Measurements from ENCODE around the gene NAV1. TPM values are rescaled to one million over a fixed set of nuclear protein-coding genes. Genes with fewer than 3 reads are reported as not detected.
"Not testable (repeated sequence)": the region's sequence is repeated elsewhere in the genome, so short reads cannot be mapped to it uniquely, and the experiment has no call there.

NAV1 gene
- total RNA-seq, 5 donors from 2014 or later (not counting 1 experiment from before 2014, with no cell fraction given) = 2.8 to 6.9 (median 4.7) TPM

GRCh38 chr1:201576914-201577313, 38.0 kb downstream of the NAV1 start:
- DNase-seq = no peak
- Mint-ChIP-seq H3K36me3 (peaks cover 3% of the 10 kb centered on the region), H3K27me3 (peaks cover 0 to 8% of the 10 kb centered on the region in 2 donors), H3K4me1 (peaks cover 9 to 11% (median 10%) of the 10 kb centered on the region in 3 donors), H3K27ac (no peak overlapping the region), H3K9me3 (peaks cover 0 to 9% (median 4%) of the 10 kb centered on the region in 3 donors), H3K4me3 (no peak overlapping the region)
- H3K36me3 ChIP-seq (ENCODE audit: control insufficient read depth in 2 of 2, extremely low read depth in 1 of 2, insufficient read depth in 1 of 2, low read length in 1 of 2) = no peaks in the 10 kb centered on the region
- peaks cover 0 to 7% of the 10 kb centered on the region in 2 experiments for H3K27me3 ChIP-seq (replicated peaks in 1 of 2; ENCODE audit: control insufficient read depth in 2 of 2, extremely low read depth in 1 of 2, insufficient read depth in 2 of 2, low read length in 1 of 2)
- H3K4me1 ChIP-seq (ENCODE audit: control insufficient read depth in 1 of 2, extremely low read depth in 1 of 2, insufficient read depth in 2 of 2, low read length in 2 of 2) = peaks cover 0 to 4% of the 10 kb centered on the region in 2 experiments
- POLR2A ChIA-PET = no interaction called here
- ATAC-seq (replicated peaks in 1 of 4) = no peak
- CTCF ChIA-PET = no interaction called here
- no peak overlapping the region for H3K4me3 ChIP-seq (ENCODE audit: control insufficient read depth in 1 of 2, extremely low read depth in 1 of 2, low read length in 1 of 2)
- no peak overlapping the region for H3K27ac ChIP-seq (ENCODE audit: low read length)
- no peaks in the 10 kb centered on the region for H3K9me3 ChIP-seq

GRCh38 chr1:201578008-201578888, 39.3 kb downstream of the NAV1 start:
- H3K4me3 ChIP-seq (ENCODE audit: control insufficient read depth in 1 of 2, extremely low read depth in 1 of 2, low read length in 1 of 2) = no peak overlapping the region
- POLR2A ChIA-PET = no interaction called here
- no peaks in the 10 kb centered on the region for H3K36me3 ChIP-seq (ENCODE audit: control insufficient read depth in 2 of 2, extremely low read depth in 1 of 2, insufficient read depth in 1 of 2, low read length in 1 of 2)
- no peak overlapping the region for H3K27ac ChIP-seq (ENCODE audit: low read length)
- Mint-ChIP-seq H3K27ac (no peak overlapping the region), H3K4me1 (peaks cover 3 to 6% (median 4%) of the 10 kb centered on the region in 3 donors), H3K27me3 (peaks cover 0 to 14% of the 10 kb centered on the region in 2 donors), H3K4me3 (no peak overlapping the region), H3K36me3 (peaks cover 3% of the 10 kb centered on the region), H3K9me3 (peaks cover 0 to 9% (median 4%) of the 10 kb centered on the region in 3 donors)
- H3K27me3 ChIP-seq (replicated peaks in 1 of 2; ENCODE audit: control insufficient read depth in 2 of 2, extremely low read depth in 1 of 2, insufficient read depth in 2 of 2, low read length in 1 of 2) = peaks cover 0 to 16% of the 10 kb centered on the region in 2 experiments
- no peak for ATAC-seq (replicated peaks in 1 of 4)
- H3K9me3 ChIP-seq = no peaks in the 10 kb centered on the region
- WGBS (ENCODE audit: insufficient coverage) = 83% methylated on average over 1 of the region's 5 CpGs
- no peak for DNase-seq
- CTCF ChIA-PET = no interaction called here
- peaks cover 0 to 4% of the 10 kb centered on the region in 2 experiments for H3K4me1 ChIP-seq (ENCODE audit: control insufficient read depth in 1 of 2, extremely low read depth in 1 of 2, insufficient read depth in 2 of 2, low read length in 2 of 2)

DNA sequence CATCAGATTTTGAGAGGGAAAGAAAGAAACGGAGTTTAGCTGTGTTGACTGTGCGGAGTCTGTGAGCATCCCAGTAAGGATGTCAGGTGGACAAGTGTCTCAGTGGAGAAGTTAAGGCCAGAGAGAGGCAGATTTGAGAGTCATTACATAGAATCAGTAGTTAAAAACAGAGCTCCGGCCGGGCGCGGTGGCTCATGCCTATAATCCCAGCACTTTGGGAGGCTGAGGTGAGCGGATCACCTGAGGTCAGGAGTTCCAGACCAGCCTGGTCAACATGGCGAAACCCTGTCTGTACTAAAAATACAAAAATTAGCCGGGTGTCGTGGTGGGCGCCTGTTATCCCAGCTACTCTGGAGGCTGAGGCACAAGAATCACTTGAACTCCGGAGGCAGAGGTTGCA, 42.4 kb downstream of the NAV1 start:
- DNase-seq; H3K4me3 ChIP-seq (ENCODE audit: control insufficient read depth in 1 of 2, extremely low read depth in 1 of 2, low read length in 1 of 2); H3K4me3 Mint-ChIP-seq; CTCF ChIA-PET; ATAC-seq (replicated peaks in 1 of 4); H3K4me1 ChIP-seq (ENCODE audit: control insufficient read depth in 1 of 2, extremely low read depth in 1 of 2, insufficient read depth in 2 of 2, low read length in 2 of 2); H3K27ac ChIP-seq (ENCODE audit: low read length); H3K27ac Mint-ChIP-seq; H3K9me3 ChIP-seq; H3K36me3 Mint-ChIP-seq; H3K4me1 Mint-ChIP-seq; H3K9me3 Mint-ChIP-seq; H3K36me3 ChIP-seq (ENCODE audit: control insufficient read depth in 2 of 2, extremely low read depth in 1 of 2, insufficient read depth in 1 of 2, low read length in 1 of 2): not testable (repeated sequence)
- POLR2A ChIA-PET = interaction anchor here in 1 of 2 donors (0.5 kb wide), 1 partner anchor 55 kb away, joined by 4 read pairs; no protein-coding TSS in a partner anchor
- H3K27me3 Mint-ChIP-seq = peaks cover 1 to 14% of the 10 kb centered on the region in 2 donors
- H3K27me3 ChIP-seq (replicated peaks in 1 of 2; ENCODE audit: control insufficient read depth in 2 of 2, extremely low read depth in 1 of 2, insufficient read depth in 2 of 2, low read length in 1 of 2) = peaks cover 0 to 20% of the 10 kb centered on the region in 2 experiments
- WGBS (ENCODE audit: insufficient coverage) = 88% methylated on average over 12 of the region's 12 CpGs

DNA sequence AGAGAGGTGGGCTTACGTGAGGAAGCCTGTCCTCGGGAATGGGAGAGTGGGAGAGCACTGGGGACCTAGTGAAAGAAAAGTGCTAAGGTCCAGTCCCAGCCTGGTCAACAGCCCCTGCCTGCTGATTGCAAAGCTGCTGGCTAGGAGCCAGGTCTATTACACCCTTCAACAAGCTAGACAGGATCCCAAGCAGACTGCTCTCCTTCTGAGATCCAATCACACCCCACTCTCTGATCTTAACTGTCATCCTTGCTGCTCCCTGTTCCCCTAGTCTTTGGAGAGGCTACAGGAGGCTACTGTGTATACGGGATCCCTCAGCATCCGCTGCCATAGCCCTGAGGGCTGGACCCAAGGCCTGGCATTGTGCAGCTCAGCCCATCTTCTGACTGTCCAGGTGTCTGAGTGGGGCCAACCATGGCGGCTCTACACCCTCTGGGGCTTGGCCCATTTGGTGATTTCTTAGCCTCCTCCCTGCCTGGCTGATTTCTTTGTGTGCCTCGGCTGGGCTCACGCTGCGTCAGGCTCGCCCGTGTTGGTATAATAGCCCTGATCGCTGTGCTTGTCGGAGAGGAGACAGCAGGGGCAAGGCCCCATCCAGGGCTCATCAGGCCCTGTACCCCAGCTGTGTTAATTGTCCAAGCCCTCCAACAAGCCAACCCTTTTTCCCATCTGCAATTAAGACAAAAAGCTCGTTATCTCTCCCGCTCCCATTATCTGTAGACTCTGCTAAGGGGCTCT, 43.9 kb downstream of the NAV1 start:
- no peaks in the 10 kb centered on the region for H3K4me1 ChIP-seq (ENCODE audit: control insufficient read depth in 1 of 2, extremely low read depth in 1 of 2, insufficient read depth in 2 of 2, low read length in 2 of 2)
- whole genome bisulfite sequencing (ENCODE audit: insufficient coverage) = 88% methylated on average over 10 of the region's 14 CpGs
- no peak overlapping the region for H3K27ac ChIP-seq (ENCODE audit: low read length)
- peaks cover 0 to 24% of the 10 kb centered on the region in 2 experiments for H3K27me3 ChIP-seq (replicated peaks in 1 of 2; ENCODE audit: control insufficient read depth in 2 of 2, extremely low read depth in 1 of 2, insufficient read depth in 2 of 2, low read length in 1 of 2)
- H3K4me1 Mint-ChIP-seq = no peaks in the 10 kb centered on the region
- H3K4me3 Mint-ChIP-seq = no peak overlapping the region
- ChIA-PET CTCF (no interaction called here), POLR2A (no interaction called here)
- H3K36me3 Mint-ChIP-seq = peaks cover 3% of the 10 kb centered on the region
- no peaks in the 10 kb centered on the region for H3K36me3 ChIP-seq (ENCODE audit: control insufficient read depth in 2 of 2, extremely low read depth in 1 of 2, insufficient read depth in 1 of 2, low read length in 1 of 2)
- H3K27ac Mint-ChIP-seq = no peak overlapping the region
- no peak overlapping the region for H3K4me3 ChIP-seq (ENCODE audit: control insufficient read depth in 1 of 2, extremely low read depth in 1 of 2, low read length in 1 of 2)
- peaks cover 1 to 15% of the 10 kb centered on the region in 2 donors for H3K27me3 Mint-ChIP-seq
- H3K9me3 Mint-ChIP-seq = peaks cover 0 to 4% (median under 1%) of the 10 kb centered on the region in 3 donors
- DNase-seq (no peak), ATAC-seq (replicated peaks in 1 of 4) (no peak)
- no peaks in the 10 kb centered on the region for H3K9me3 ChIP-seq

DNA sequence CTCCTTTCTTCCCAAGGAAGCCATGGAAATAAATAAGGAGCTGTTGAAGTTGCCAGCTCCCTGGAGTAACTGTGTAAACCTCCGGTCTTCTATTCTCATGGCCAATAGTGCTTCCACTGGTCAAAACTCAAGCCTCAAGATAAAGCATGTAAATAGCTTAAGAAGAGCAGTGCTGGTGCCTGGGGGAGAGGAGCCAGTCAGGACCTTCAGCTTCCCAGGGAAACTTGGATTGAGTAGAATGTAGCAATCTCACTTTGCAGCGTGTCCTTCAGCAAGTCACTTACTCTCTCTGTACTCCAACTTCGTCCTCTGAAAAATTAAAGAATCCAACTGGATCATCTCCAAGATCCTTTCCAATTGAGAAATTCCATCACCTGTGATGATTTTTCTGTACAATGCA, 44.7 kb downstream of the NAV1 start:
- H3K27ac ChIP-seq (ENCODE audit: low read length) = no peak overlapping the region
- H3K36me3 ChIP-seq (ENCODE audit: control insufficient read depth in 2 of 2, extremely low read depth in 1 of 2, insufficient read depth in 1 of 2, low read length in 1 of 2) = no peaks in the 10 kb centered on the region
- H3K4me3 ChIP-seq (ENCODE audit: control insufficient read depth in 1 of 2, extremely low read depth in 1 of 2, low read length in 1 of 2) = no peak overlapping the region
- ATAC-seq (replicated peaks in 1 of 4) = no peak
- peaks cover 0 to 20% of the 10 kb centered on the region in 2 experiments for H3K27me3 ChIP-seq (replicated peaks in 1 of 2; ENCODE audit: control insufficient read depth in 2 of 2, extremely low read depth in 1 of 2, insufficient read depth in 2 of 2, low read length in 1 of 2)
- CTCF ChIA-PET = no interaction called here
- H3K27me3 Mint-ChIP-seq = peaks cover 1 to 15% of the 10 kb centered on the region in 2 donors
- H3K9me3 ChIP-seq = no peaks in the 10 kb centered on the region
- no peak overlapping the region for H3K4me3 Mint-ChIP-seq
- H3K9me3 Mint-ChIP-seq = no peaks in the 10 kb centered on the region
- no peak for DNase-seq
- H3K36me3 Mint-ChIP-seq = peaks cover 3% of the 10 kb centered on the region
- no peaks in the 10 kb centered on the region for H3K4me1 Mint-ChIP-seq
- no peak overlapping the region for H3K27ac Mint-ChIP-seq
- POLR2A ChIA-PET = no interaction called here
- H3K4me1 ChIP-seq (ENCODE audit: control insufficient read depth in 1 of 2, extremely low read depth in 1 of 2, insufficient read depth in 2 of 2, low read length in 2 of 2) = no peaks in the 10 kb centered on the region
- WGBS (ENCODE audit: insufficient coverage) = no CpG with 5 or more reads among the region's 3 CpGs

- CTCF ChIA-PET = no interaction called here
- H3K36me3 ChIP-seq (ENCODE audit: control insufficient read depth in 2 of 2, extremely low read depth in 1 of 2, insufficient read depth in 1 of 2, low read length in 1 of 2) = no peaks in the 10 kb centered on the region
- WGBS (ENCODE audit: insufficient coverage) = 100% methylated on average over 1 of the region's 6 CpGs
- Mint-ChIP-seq H3K27me3 (peaks cover 1 to 15% of the 10 kb centered on the region in 2 donors), H3K27ac (no peak overlapping the region), H3K9me3 (no peaks in the 10 kb centered on the region), H3K4me3 (no peak overlapping the region), H3K4me1 (no peaks in the 10 kb centered on the region), H3K36me3 (peaks cover 1% of the 10 kb centered on the region)
- H3K27ac ChIP-seq (ENCODE audit: low read length) = no peak overlapping the region
- no peaks in the 10 kb centered on the region for H3K9me3 ChIP-seq
- H3K4me1 ChIP-seq (ENCODE audit: control insufficient read depth in 1 of 2, extremely low read depth in 1 of 2, insufficient read depth in 2 of 2, low read length in 2 of 2) = no peaks in the 10 kb centered on the region
- POLR2A ChIA-PET = no interaction called here
- DNase-seq = no peak
- H3K4me3 ChIP-seq (ENCODE audit: control insufficient read depth in 1 of 2, extremely low read depth in 1 of 2, low read length in 1 of 2) = no peak overlapping the region
- H3K27me3 ChIP-seq (replicated peaks in 1 of 2; ENCODE audit: control insufficient read depth in 2 of 2, extremely low read depth in 1 of 2, insufficient read depth in 2 of 2, low read length in 1 of 2) = peaks cover 0 to 17% of the 10 kb centered on the region in 2 experiments
- ATAC-seq (replicated peaks in 1 of 4) = no peak
Measured at GRCh38 chr1:201584471-201585092, 45.7 kb downstream of the NAV1 start.
